Central memory CD4-positive, alpha-beta T cell (primary cell): ENCODE results near the gene GRHL3.
"Not testable (repeated sequence)": the region's sequence is repeated elsewhere in the genome, so short reads cannot be mapped to it uniquely, and the experiment has no call there.

Source experiments
- DNase-seq: peaks from one replicate; pipeline ENCODE4 v3.0.0; 2022
- total RNA-seq, 3 experiments: gene quantifications; one replicate each; lab custom pipeline; 2026; lab: John Stamatoyannopoulos, UW

The GRHL3 gene
- total RNA-seq = 0 reads per million in 3 experiments

DNA sequence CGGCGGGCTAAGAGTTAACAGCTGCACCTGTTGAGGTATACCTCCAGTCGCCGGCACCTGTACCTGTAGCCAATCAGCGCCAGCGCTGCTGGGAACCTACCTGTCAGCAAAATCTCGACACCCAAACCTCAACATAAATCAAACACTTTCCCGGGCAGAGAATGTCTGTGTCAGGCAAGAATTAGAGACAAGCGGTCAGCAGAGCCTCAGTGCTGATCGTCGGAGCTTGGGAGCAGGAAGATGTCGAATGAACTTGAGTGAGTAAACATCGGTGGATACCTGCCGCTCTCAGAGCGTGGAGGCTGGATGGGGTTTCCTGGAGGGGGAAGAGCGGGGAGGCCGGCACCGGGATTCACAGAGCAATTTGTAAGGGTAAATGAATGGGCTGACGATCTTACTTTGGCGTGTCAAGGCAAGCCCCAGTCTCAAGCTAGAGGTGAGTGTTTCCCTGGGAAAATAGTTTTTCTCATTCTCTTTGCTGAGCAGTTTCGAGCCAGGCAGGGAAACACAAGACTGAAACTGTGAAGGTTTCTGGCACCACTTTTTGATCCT, at the start of gene GRHL3:
Gene GRHL3, plus strand, starts transcription at position 46 of the 552 bp plus-strand sequence. Its CDS starts 195 bp downstream, at position 241.
- DNase-seq = peak; percentile 14

- DNase-seq = not testable (repeated sequence)
These were observed 44.7 kb upstream of the GRHL3 start for GRCh38 chr1:24274203-24275103.

DNA sequence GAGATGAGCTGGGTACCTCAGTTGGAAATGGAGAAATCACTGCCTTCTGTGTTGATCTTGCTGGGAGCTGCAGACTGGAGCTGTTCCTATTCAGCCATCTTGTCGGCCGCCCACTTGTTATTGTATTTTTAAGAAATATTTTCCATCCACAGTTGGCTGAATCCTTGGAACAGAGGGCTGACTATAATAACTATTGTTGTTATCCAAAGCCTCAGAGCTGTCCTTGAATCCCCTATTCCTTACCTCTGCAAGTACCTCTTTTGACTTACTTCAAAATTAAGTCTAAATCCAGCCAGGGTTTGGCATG, 44.1 kb upstream of the GRHL3 start:
- no peak for DNase-seq

- no peak for DNase-seq
These were observed 43.6 kb upstream of the GRHL3 start for GRCh38 chr1:24275510-24275909.

GRCh38 chr1:24276791-24277190, 42.4 kb upstream of the GRHL3 start:
- DNase-seq = no peak

DNA sequence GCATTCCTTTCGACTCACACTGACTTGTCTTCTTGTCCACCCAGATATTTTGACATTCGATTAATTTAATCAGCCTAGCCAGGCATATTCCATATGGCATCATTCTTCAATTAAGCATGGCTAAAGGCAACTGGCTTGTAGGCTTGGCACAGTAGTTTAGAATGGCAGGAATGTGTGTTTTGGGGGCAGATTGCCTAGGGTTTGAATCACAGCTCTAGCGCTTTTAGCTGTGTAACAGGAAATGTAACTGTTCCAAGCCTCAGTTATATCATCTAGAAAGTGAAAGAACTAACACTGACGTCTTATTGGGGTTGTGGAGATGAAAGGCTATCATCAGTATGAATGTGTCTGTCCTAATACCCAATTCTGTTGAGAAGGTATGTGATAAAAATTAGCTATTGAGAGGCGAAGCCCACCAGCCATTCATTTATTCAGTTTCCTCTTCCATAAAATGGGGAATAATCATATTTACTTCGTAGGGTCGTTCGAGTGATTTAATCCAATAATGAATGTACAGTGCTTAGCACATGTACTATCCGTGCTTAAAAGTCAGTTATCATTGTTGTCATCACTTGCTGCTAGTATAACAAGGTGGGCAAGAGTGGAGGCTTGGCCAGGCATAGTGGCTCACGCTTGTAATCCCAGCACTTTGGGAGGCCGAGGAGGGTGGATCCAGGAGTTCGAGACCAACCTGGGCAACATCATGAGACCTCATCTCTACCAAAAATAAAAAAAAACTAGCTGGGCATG, 41.6 kb upstream of the GRHL3 start:
- no peak for DNase-seq

- no peak for DNase-seq
These were observed 40.4 kb upstream of the GRHL3 start for GRCh38 chr1:24278726-24279125.

DNA sequence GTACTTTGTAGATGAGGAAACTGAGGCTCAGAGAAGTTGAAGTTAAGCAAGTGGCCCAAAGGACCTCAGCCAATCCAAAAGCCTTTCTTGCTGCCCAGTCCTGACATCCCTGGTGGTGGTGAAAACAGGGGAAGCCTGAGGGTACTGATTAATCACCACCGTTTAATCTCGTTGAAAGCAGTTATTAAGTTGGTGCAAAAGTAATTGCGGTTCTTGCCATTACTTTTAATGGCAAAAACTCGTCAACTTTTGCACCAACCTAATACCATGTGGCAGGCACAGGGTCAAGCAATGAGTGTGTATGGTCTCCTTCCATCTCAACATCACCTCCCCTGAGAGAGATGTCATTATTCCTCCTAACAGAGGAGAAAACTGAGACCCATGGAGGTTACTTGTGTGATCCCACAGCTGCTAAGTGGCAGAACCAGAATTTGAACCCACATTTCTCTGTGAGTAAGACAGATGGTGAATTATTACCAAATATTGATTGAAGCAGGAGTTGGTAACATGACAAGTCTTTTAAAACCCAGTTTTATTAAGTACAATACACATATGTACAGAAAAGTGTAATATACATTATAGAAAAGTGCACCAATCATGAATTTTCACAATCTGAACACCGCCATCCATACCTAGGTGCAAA, 39.4 kb upstream of the GRHL3 start:
- DNase-seq = no peak

DNA sequence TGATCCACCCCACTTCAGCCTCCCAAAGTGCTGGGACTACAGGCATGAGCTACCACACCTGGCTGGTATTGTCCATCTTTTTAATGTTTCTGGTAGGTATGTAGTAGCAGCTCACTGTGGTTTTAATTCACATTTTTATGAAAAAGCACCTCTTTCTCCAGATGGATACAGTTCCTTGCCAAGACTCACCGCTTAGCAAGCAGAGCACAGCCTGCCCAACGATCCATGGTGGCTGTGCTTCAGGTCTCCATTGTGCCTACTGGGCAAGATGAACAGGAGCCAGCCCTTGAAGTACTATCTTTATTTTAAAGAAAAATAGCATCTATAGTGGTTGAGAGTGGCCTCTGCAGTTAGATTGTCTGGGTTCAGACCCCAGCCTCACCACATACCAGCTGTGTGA, 37.6 kb upstream of the GRHL3 start:
- no peak for DNase-seq

DNA sequence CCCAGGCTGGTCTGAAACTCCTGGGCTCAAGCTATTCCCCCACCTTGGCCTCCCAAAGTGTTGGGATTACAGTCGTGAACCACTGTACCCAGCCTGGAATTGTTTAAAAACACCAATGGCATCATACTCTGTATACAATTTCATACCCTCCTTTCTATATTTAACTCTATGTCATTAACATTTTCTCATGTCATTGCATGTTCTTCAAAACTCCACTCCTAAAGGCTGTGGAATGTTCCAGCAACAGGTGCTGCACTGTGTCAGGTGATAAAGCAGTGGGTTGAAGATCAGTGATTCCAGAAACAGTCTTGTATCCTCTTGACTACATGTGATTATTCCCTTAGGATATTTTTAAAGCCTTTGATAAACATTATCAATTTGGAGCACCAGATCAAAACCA, 36.7 kb upstream of the GRHL3 start:
- no peak for DNase-seq

- no peak for DNase-seq
These were observed 35.6 kb upstream of the GRHL3 start for GRCh38 chr1:24283326-24284155.

DNA sequence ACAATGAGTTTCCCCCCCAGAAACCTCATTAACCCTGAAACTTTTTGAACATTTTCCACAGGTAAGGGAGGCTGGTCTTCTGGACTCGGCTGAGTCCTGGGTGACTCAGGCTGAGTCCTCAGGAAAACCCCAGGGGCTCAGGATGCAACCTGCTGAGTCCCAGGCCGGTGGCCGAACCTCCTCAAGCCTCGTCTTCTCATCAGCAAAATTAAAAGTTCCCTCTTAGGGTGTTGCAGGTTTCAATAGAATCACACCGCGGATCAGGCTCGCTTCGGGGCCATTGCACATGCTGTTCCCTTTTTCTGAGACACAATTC, 35.0 kb upstream of the GRHL3 start:
- DNase-seq = no peak

DNA sequence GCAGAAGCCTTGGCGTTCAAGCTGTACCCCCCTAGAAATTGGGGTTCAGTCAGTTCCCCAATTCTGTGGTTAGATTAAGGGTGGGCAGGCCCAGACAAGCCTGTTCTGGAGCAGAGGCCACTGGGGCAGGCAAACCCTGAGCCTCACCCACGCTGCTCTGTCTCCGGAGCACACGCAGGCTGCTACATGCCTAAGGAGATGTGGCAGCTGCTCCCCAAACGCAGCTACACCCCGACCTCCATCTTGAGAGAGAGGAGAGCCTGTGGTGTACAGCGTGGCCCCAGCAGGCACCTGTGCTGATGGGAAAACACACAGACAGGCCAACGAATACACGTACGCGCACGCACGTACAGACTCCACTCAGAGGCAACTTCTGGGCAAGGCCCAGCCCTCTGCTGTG, 33.9 kb upstream of the GRHL3 start:
- DNase-seq = no peak

- DNase-seq = no peak
These were observed 32.7 kb upstream of the GRHL3 start for GRCh38 chr1:24286246-24287010.

DNA sequence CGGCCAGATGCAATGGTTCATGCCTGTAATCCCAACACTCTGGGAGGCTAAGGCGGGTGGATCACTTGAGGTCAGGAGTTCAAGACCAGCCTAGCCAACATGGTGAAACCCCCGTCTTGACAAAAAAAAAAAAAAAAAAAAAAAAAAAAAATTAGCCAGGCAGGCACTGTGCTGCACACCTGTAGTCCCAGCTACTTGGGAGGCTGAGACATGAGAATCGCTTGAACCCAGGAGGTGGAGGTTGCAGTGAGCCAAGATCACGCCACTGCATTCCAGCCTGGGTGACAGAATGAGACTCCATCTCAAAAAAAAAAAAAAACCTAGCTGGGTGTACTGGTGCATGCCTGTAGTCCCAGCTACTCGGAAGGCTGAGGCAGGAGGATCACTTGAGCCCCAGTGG, 31.4 kb upstream of the GRHL3 start:
- DNase-seq = not testable (repeated sequence)

- DNase-seq = no peak
These were observed 30.7 kb upstream of the GRHL3 start for GRCh38 chr1:24288479-24288878.

- DNase-seq = no peak
These were observed 29.1 kb upstream of the GRHL3 start for GRCh38 chr1:24289937-24290595.

DNA sequence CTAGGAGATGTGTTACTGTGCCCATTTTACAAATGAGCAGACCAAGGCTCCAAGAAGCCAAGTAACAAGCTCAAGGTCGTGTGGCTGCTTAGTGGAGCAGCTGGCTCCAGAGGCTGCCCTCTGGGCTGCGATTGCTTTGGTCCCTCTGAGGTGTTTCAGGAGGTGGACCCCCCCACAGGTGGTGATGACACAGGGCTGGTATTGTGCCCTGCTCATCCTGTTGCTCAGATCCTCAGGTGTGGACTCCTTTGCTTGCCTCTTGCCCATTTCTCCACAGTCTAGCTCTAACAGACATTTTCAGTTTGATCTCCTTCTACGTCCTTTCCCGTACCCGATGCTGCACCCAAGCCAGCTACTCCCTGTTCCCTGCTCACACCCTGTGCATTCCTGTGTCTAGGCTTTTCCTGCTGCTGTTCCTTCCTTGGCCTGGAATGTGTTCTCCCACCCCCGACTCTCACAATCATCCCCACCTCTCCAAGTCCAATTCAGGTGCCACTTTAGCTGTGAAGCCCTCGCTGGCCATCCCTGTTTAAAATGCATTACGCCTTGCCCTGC, 28.1 kb upstream of the GRHL3 start:
- no peak for DNase-seq

- DNase-seq = no peak
These were observed 27.1 kb upstream of the GRHL3 start for GRCh38 chr1:24292103-24292502.

DNA sequence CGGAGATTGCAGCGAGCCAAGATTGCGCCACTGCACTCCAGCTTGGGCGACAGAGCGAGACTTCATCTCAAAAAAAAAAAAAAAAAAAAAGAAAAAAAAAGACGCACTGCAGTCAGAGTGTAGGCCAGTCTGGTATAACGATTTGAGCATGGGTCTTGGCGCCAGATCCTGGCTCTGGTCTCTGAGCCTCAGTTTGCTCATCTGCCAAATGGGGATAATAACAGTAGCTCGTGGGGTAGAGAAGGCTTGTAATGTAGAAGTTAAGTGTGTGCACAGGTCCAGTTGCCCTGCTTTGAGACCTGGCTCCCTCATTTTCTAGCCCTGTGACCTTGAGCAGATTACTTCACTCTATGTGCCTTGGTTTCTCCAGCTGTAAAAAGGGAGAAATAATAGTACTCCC, 26.3 kb upstream of the GRHL3 start:
- DNase-seq = no peak
